Germinal center (tissue), 1 donor: ENCODE data around the gene CCDC30.
"Not testable (repeated sequence)": the region's sequence is repeated elsewhere in the genome, so short reads cannot be mapped to it uniquely, and the experiment has no call there.

Source experiments
- DNase-seq: peaks from one replicate; pipeline ENCODE4 v3.0.0; 2012; ENCODE audit warnings: mixed read lengths, low spot score

The CCDC30 gene

GRCh38 chr1:42529724-42530181, 66.7 kb downstream of the CCDC30 start:
- DNase-seq, result no peak

- no peak for DNase-seq
These were observed 68.0 kb downstream of the CCDC30 start for GRCh38 chr1:42531043-42531442.

- no peak for DNase-seq
These were observed 70.2 kb downstream of the CCDC30 start for GRCh38 chr1:42533101-42533863.

GRCh38 chr1:42541104-42541503, 78.0 kb downstream of the CCDC30 start:
- no peak for DNase-seq

- no peak for DNase-seq
These were observed 88.1 kb downstream of the CCDC30 start for GRCh38 chr1:42551180-42551579.

GRCh38 chr1:42551590-42551989, 88.5 kb downstream of the CCDC30 start:
- DNase-seq, result no peak

- DNase-seq, result no peak
These were observed 89.5 kb downstream of the CCDC30 start for GRCh38 chr1:42552636-42553035.

GRCh38 chr1:42557230-42557851, 94.3 kb downstream of the CCDC30 start:
- DNase-seq, result no peak

- no peak for DNase-seq
These were observed 104.0 kb downstream of the CCDC30 start for GRCh38 chr1:42567038-42567437.

- no peak for DNase-seq
These were observed 113.8 kb downstream of the CCDC30 start for GRCh38 chr1:42576935-42577334.

- DNase-seq, result no peak
These were observed 122.9 kb downstream of the CCDC30 start for GRCh38 chr1:42586016-42586415.

GRCh38 chr1:42587753-42588152, 124.7 kb downstream of the CCDC30 start:
- DNase-seq, result no peak

GRCh38 chr1:42592811-42593210, 129.7 kb downstream of the CCDC30 start:
- no peak for DNase-seq

GRCh38 chr1:42593486-42594100, 130.5 kb downstream of the CCDC30 start:
- no peak for DNase-seq

- DNase-seq, result no peak
These were observed 138.4 kb downstream of the CCDC30 start for GRCh38 chr1:42601472-42601871.

GRCh38 chr1:42613803-42614131, 150.7 kb downstream of the CCDC30 start:
- DNase-seq, result no peak

GRCh38 chr1:42618866-42619265, 155.8 kb downstream of the CCDC30 start:
- no peak for DNase-seq

- no peak for DNase-seq
These were observed 157.2 kb downstream of the CCDC30 start for GRCh38 chr1:42620307-42620706.

- not testable (repeated sequence) for DNase-seq
These were observed 158.1 kb downstream of the CCDC30 start for GRCh38 chr1:42621180-42621579.

GRCh38 chr1:42627205-42627604, 164.1 kb downstream of the CCDC30 start:
- DNase-seq, result not testable (repeated sequence)

- DNase-seq, result no peak
These were observed 176.0 kb downstream of the CCDC30 start for GRCh38 chr1:42639116-42639515.

- no peak for DNase-seq
These were observed 183.0 kb downstream of the CCDC30 start for GRCh38 chr1:42646056-42646455.

GRCh38 chr1:42657201-42657600, 194.1 kb downstream of the CCDC30 start:
- DNase-seq, result no peak
